HPDE6-E6E7 (cell line): Measurements from ENCODE around the gene MIGA2.
"Not testable (repeated sequence)": the region's sequence is repeated elsewhere in the genome, so short reads cannot be mapped to it uniquely, and the experiment has no call there.

ENCODE experiments used
- DNase-seq: peaks from one replicate; pipeline ENCODE4 v3.0.0; 2011; ENCODE audit warnings: missing footprints; ENCODE audit errors: extremely low spot score

The MIGA2 gene

GRCh38 chr9:129036241-129036922, at the start of gene MIGA2:
MIGA2 (plus strand) TSS chr9:129036626; CDS start chr9:129040595, 3,969 bp downstream.
- peak; percentile 99 for DNase-seq

GRCh38 chr9:128986671-128987070, 49.8 kb upstream of the MIGA2 start:
- no peak for DNase-seq

- no peak for DNase-seq
Observed at GRCh38 chr9:128987805-128988204, 48.6 kb upstream of the MIGA2 start.

- DNase-seq, result no peak
Observed at GRCh38 chr9:128992995-128993394, 43.4 kb upstream of the MIGA2 start.

GRCh38 chr9:128995791-128996190, 40.6 kb upstream of the MIGA2 start:
- no peak for DNase-seq

GRCh38 chr9:128998462-128998861, 38.0 kb upstream of the MIGA2 start:
- no peak for DNase-seq

GRCh38 chr9:128999581-129000206, 36.7 kb upstream of the MIGA2 start:
- DNase-seq, result no peak

- no peak for DNase-seq
Observed at GRCh38 chr9:129001504-129002325, 34.7 kb upstream of the MIGA2 start.

- DNase-seq, result no peak
Observed at GRCh38 chr9:129002992-129003391, 33.4 kb upstream of the MIGA2 start.

GRCh38 chr9:129004173-129004572, 32.3 kb upstream of the MIGA2 start:
- DNase-seq, result not testable (repeated sequence)

- no peak for DNase-seq
Observed at GRCh38 chr9:129005336-129005997, 31.0 kb upstream of the MIGA2 start.

GRCh38 chr9:129006328-129007034, 29.9 kb upstream of the MIGA2 start:
- DNase-seq, result peak; percentile 73

GRCh38 chr9:129007035-129007765, 29.2 kb upstream of the MIGA2 start:
- no peak for DNase-seq

GRCh38 chr9:129007766-129008468, 28.5 kb upstream of the MIGA2 start:
- no peak for DNase-seq

GRCh38 chr9:129008469-129008965, 27.9 kb upstream of the MIGA2 start:
- DNase-seq, result no peak

GRCh38 chr9:129008986-129009583, 27.3 kb upstream of the MIGA2 start:
- DNase-seq, result no peak

GRCh38 chr9:129009584-129010141, 26.8 kb upstream of the MIGA2 start:
- no peak for DNase-seq

- no peak for DNase-seq
Observed at GRCh38 chr9:129010267-129010975, 26.0 kb upstream of the MIGA2 start.

GRCh38 chr9:129011170-129011569, 25.3 kb upstream of the MIGA2 start:
- DNase-seq, result no peak
